Measurements from ENCODE around the gene GPRC5D. TPM values are rescaled to one million over a fixed set of nuclear protein-coding genes. Genes with fewer than 3 reads are reported as not detected.

Gene GPRC5D
- total RNA-seq, 1 donor from 2014 or later = 0.35 TPM

DNA sequence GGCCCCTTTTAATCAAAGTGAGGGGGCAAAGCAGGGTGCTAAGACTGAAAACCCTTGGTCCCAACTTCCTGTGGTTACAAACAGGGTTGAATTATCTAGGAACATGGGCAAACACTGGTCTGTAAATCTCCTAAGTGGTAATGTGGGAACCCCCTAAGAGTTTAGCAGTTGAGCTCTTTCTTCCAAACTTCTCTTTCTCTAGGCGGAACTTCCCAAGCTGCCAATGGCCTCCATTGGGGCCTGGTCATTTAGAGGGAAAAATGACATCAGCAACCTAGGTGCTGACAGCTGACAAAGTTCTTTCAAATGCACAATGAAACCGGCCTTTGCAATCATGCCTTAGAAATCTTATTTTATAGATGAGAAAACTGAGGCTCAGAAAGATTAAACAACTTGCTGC is 30.4 kb upstream of the GPRC5D start:
- no peak overlapping the region for H3K4me3 Mint-ChIP-seq

DNA sequence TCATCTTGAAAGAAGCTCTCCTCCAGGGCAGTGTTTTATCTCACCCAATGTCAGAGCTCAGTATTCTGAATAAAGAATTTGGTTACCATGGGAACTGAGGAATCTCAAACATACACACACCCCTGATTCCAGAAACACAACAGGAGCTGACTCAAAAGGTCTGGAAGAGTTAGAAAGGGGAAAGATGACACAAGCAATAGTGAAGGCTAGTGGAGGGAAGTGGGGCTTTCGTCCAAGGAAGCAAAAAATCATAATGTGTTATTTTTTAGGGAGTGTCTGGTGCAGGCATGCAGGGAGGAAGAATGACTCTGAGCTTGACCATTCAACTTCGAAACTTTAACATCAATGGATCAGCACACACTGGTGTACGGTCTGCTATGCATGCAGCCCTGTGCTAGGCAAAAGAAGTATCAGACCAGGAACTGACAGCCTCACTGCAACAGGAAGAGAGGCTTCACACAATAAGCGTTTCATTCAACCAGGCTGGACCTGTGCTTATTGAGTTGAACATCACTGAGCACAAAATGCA is 27.8 kb upstream of the GPRC5D start:
- intact Hi-C loops (cut with micrococcal nuclease) = no loop called here
- no peak overlapping the region for H3K27ac Mint-ChIP-seq
- no peak overlapping the region for H3K4me3 Mint-ChIP-seq
- no peaks in the 10 kb centered on the region for H3K27me3 Mint-ChIP-seq
- TF ChIP-seq CTCF (IDR thresholded peaks at IDR 0.05) = no peak
- no peaks in the 10 kb centered on the region for H3K9me3 Mint-ChIP-seq
- ATAC-seq (ENCODE audit: low read depth) (no peak), DNase-seq (no peak)
- peaks cover 13% of the 10 kb centered on the region for H3K36me3 Mint-ChIP-seq (ENCODE audit: low read depth)
- CTCF ChIA-PET = no interaction called here
- H3K4me1 Mint-ChIP-seq = no peaks in the 10 kb centered on the region
- POLR2A ChIA-PET = no interaction called here

More for the DNA sequence above, 30.4 kb upstream of the GPRC5D start:
- ChIA-PET CTCF (interaction anchor here (2.5 kb wide), 1 partner anchor 230 kb away, joined by 6 read pairs; no protein-coding TSS in a partner anchor), POLR2A (no interaction called here)
- no peak for DNase-seq
- intact Hi-C loops (cut with micrococcal nuclease) = loop anchor here (2.0 kb wide), 2 partner anchors 66 to 194 kb away; no protein-coding TSS in a partner anchor
- no peak for ATAC-seq (ENCODE audit: low read depth)
- TF ChIP-seq CTCF (IDR thresholded peaks at IDR 0.05) = no peak
- H3K9me3 Mint-ChIP-seq = no peaks in the 10 kb centered on the region
- H3K36me3 Mint-ChIP-seq (ENCODE audit: low read depth) = peaks cover 20% of the 10 kb centered on the region
- no peaks in the 10 kb centered on the region for H3K4me1 Mint-ChIP-seq
- no peaks in the 10 kb centered on the region for H3K27me3 Mint-ChIP-seq
- no peak overlapping the region for H3K27ac Mint-ChIP-seq

- CTCF ChIA-PET = no interaction called here
- no peak overlapping the region for H3K4me3 Mint-ChIP-seq
- intact Hi-C loops (cut with micrococcal nuclease) = no loop called here
- DNase-seq (no peak), ATAC-seq (ENCODE audit: low read depth) (no peak)
- H3K4me1 Mint-ChIP-seq = no peaks in the 10 kb centered on the region
- POLR2A ChIA-PET = no interaction called here
- peaks cover 3% of the 10 kb centered on the region for H3K9me3 Mint-ChIP-seq
- H3K27ac Mint-ChIP-seq = no peak overlapping the region
- peaks cover 16% of the 10 kb centered on the region for H3K36me3 Mint-ChIP-seq (ENCODE audit: low read depth)
- H3K27me3 Mint-ChIP-seq = no peaks in the 10 kb centered on the region
- TF ChIP-seq CTCF (IDR thresholded peaks at IDR 0.05) = no peak
Measured at GRCh38 chr12:12979126-12979525, 27.2 kb upstream of the GPRC5D start.

DNA sequence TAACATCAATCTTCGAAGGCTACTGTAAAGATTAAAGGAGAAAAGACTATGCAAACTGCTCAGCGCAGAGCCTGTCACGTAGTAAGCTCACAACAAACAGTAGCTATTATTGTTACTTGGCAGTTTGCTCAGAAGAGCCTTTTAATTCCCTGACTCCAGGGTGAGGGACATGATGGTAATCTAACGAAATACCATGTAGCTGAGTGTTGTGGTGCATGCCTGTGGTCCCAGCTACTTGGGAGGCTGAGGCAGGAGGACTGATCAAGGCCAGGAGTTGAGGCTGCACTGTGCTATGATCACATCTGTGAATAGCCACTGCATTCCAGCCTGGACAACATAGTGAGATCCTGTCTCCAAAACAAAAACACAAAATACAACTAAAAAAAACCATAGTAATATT is 25.3 kb upstream of the GPRC5D start:
- ATAC-seq (ENCODE audit: low read depth) (no peak), DNase-seq (no peak)
- Mint-ChIP-seq H3K36me3 (ENCODE audit: low read depth) (peaks cover 31% of the 10 kb centered on the region), H3K27me3 (no peaks in the 10 kb centered on the region), H3K4me1 (no peaks in the 10 kb centered on the region), H3K4me3 (no peak overlapping the region), H3K27ac (no peak overlapping the region), H3K9me3 (peaks cover 16% of the 10 kb centered on the region)
- ChIA-PET POLR2A (no interaction called here), CTCF (no interaction called here)
- no peak for TF ChIP-seq CTCF (IDR thresholded peaks at IDR 0.05)
- intact Hi-C loops (cut with micrococcal nuclease) = no loop called here

- DNase-seq (no peak), ATAC-seq (ENCODE audit: low read depth) (no peak)
- H3K27ac Mint-ChIP-seq = no peak overlapping the region
- intact Hi-C loops (cut with micrococcal nuclease) = no loop called here
- H3K27me3 Mint-ChIP-seq = no peaks in the 10 kb centered on the region
- H3K36me3 Mint-ChIP-seq (ENCODE audit: low read depth) = peaks cover 35% of the 10 kb centered on the region
- TF ChIP-seq CTCF (IDR thresholded peaks at IDR 0.05) = no peak
- POLR2A ChIA-PET = no interaction called here
- CTCF ChIA-PET = no interaction called here
- H3K9me3 Mint-ChIP-seq = peaks cover 19% of the 10 kb centered on the region
- no peak overlapping the region for H3K4me3 Mint-ChIP-seq
- no peaks in the 10 kb centered on the region for H3K4me1 Mint-ChIP-seq
Measured at GRCh38 chr12:12976366-12976765, 24.4 kb upstream of the GPRC5D start.

All from activated B cell treated with CpG ODN at 0.5 μM for 24 hours (primary cell).